Omental fat pad (tissue), 4 donors: Measurements from ENCODE around the gene HPCAL1. TPM values are rescaled to one million over a fixed set of nuclear protein-coding genes. Genes with fewer than 3 reads are reported as not detected.

Source experiments
- ATAC-seq: fragments of 150-250 bp; one replicate; pipeline ENCODE4 v1.9.1; 2016; ENCODE audit warnings: mild to moderate bottlenecking, moderate library complexity; ENCODE audit not compliant: low FRiP score
- DNase-seq: peaks from one replicate; pipeline ENCODE4 v3.0.0-alpha.2; 2019; ENCODE audit warnings: low spot score
- total RNA-seq, 4 donors: library from RNA; depleted of rRNA; stranded (reverse); fragments of >200 nt; gene quantifications; one replicate each; pipeline ENCODE4 v1.1.0, GENCODE V29; 2016
- TF ChIP-seq, protein P1 (sequence below), 3 donors: fragments of 450-650 bp; IDR thresholded peaks; one replicate each; pipeline ENCODE4 v1.5.1; 2016 to 2017; ENCODE audit warnings: antibody characterized with exemption in 3 of 3, mild to moderate bottlenecking in 3 of 3, moderate library complexity in 2 of 3

HPCAL1 gene
- total RNA-seq, 4 donors from 2014 or later: 51.8 to 75.8 (median 67.8) TPM

DNA sequence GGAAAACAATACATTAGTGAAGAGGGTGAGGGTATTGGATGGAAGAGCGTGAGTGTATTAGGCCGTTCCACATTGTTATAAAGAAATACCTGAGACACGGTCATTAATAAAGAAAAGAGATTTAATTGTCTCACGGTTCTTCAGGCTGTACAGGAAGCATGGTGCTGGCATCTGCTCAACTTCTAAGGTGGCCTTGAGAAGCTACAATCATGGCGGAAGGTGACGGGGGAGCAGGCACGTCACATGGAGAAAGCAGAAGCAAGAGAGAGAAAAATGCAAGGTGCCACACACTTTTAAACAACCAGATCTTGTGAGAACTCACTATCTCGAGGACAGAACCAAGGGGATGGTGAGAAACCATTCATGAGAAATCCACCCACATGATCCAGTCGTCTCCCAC lies 18.2 kb downstream of the HPCAL1 start:
- TF ChIP-seq, protein P1, sequence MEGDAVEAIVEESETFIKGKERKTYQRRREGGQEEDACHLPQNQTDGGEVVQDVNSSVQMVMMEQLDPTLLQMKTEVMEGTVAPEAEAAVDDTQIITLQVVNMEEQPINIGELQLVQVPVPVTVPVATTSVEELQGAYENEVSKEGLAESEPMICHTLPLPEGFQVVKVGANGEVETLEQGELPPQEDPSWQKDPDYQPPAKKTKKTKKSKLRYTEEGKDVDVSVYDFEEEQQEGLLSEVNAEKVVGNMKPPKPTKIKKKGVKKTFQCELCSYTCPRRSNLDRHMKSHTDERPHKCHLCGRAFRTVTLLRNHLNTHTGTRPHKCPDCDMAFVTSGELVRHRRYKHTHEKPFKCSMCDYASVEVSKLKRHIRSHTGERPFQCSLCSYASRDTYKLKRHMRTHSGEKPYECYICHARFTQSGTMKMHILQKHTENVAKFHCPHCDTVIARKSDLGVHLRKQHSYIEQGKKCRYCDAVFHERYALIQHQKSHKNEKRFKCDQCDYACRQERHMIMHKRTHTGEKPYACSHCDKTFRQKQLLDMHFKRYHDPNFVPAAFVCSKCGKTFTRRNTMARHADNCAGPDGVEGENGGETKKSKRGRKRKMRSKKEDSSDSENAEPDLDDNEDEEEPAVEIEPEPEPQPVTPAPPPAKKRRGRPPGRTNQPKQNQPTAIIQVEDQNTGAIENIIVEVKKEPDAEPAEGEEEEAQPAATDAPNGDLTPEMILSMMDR (IDR thresholded peaks at IDR 0.05): no peak
- DNase-seq (no peak), ATAC-seq (no peak)

DNA sequence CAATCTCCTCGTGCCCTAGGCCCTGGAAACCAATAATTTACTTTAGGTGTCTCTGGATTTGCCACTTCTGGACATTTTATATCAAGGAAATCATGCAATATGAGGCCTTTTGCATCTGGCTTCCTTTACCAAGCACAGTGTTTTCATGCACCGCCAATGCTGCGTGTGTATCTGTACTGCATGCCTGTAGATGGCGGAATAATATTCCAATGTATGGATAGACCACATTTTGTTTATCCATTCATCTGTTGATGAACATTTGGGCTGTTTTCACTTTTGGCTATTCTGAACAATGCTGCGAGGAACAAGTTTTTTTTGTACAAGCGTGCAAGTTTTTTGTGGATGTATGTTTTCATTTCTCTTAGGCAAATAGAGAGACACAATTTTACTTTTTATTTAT lies 18.9 kb downstream of the HPCAL1 start:
- TF ChIP-seq, protein P1 (IDR thresholded peaks at IDR 0.05): no peak
- DNase-seq: no peak
- ATAC-seq: no peak

DNA sequence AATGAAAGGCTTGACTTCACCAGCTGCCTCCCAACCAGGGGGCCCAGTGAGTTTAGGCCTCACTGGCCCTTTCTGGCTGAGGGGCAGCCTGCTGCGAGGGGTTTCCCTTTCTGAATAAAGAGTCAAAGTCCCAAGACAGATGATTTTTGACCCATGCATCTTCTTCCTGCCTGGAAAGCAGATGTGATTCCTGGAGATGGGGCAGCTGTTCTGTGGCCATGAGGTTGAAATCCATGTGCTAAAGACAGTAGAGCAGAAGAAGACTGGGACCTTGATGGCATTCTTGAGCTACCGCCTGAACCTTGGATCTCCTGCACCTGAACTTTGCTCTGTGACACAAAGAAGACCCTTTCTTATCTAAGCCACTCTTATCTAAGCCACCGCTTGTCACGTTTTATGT lies 19.8 kb downstream of the HPCAL1 start:
- no peak for ATAC-seq
- no peak for DNase-seq
- TF ChIP-seq, protein P1 (IDR thresholded peaks at IDR 0.05): no peak

DNA sequence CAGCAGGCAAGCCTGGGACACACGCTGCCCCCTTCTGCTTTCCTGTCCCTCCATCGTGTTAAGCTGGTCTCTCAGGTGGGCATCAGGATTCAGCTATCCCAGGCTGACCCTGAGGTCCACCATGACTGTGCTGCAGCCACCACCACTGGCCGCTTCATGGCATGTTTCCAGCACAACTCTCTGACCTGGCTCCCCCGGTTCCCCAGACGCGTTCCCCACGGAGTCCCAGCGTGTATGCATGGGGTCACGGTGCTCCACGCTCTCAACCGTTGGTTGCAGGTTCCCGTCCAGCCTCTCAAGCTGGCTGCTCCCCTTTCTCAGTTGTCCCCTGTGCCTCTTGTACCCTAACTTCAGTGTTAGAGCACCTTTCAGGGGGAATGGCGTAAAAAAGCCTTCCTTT lies 20.3 kb downstream of the HPCAL1 start:
- DNase-seq: no peak
- TF ChIP-seq, protein P1 (IDR thresholded peaks at IDR 0.05): no peak
- ATAC-seq: no peak

DNA sequence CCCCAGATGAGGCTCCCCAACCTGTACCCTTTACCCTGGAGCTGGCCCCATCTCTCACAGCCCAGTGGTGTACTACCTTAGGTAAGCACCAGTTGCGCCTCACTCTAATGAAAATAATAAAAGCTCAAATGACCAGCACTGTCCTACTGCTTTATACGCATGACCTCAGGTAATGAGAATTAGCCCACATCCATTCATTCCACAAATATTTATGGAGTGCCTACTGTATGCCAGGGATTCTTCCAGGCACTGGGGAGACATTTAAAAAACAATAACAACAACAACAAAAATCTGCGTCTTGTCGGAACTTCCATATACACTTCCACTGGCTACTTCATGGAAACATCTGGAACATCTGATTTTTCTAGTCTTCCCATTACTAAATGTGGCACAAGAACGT lies 20.8 kb downstream of the HPCAL1 start:
- DNase-seq (no peak), ATAC-seq (no peak)
- TF ChIP-seq, protein P1 (IDR thresholded peaks at IDR 0.05): no peak

DNA sequence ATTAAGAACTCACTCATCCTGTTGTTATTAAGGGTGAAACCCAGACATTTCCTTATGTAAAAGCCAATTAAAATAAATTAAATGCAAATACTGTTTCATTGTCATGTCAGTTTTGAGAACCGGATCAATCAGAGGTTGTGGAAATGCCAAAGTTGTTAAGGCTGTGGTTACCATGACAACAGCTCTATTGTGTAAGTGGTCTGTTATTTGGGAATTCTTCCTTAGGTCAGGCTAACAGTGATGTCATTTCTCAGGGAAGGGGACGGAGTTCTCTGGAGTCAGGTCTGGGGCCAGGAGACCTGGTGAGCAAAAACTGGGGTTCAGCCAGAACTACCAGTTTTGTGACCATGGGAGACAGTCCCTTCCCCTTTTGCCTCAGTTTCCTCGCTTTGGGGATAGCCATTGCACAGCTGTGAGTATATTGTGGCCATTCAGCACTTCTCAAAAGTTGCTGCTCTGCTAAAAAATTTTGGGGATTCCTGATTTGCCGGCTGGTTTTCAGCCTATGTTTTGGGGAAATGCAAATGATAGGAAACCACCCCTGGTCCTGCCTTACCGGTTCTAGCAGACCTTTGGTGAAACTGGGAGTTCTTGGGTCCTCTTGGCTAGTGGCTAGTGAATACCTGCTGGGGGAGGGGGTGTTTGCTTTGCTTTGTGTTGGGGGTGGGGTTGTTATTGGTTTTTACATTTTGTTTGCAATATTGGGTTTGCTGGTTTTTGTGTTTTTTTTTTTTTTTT lies 21.6 kb downstream of the HPCAL1 start:
- DNase-seq (no peak), ATAC-seq (no peak)
- TF ChIP-seq, protein P1 (IDR thresholded peaks at IDR 0.05): no peak
